22Rv1 (cell line): Measurements from ENCODE around the gene CLPSL1.
A peak's percentile ranks its signal among the peaks of the same experiment; 100 is the strongest.

Source experiments
- H3K27ac ChIP-seq: fragments of 450-650 bp; 2 replicates; pipeline ENCODE4 v1.5.1; 2017
- ZFX ChIP-seq: fragments of 450-650 bp; IDR thresholded peaks from 2 replicates; pipeline ENCODE4 v1.6.1; 2017; ENCODE audit warnings: antibody characterized with exemption, borderline replicate concordance
- TF ChIP-seq, protein P1 (sequence below): fragments of 450-650 bp; IDR thresholded peaks from 2 replicates; pipeline ENCODE4 v1.5.1; 2017; ENCODE audit warnings: mild to moderate bottlenecking

CLPSL1 gene

DNA sequence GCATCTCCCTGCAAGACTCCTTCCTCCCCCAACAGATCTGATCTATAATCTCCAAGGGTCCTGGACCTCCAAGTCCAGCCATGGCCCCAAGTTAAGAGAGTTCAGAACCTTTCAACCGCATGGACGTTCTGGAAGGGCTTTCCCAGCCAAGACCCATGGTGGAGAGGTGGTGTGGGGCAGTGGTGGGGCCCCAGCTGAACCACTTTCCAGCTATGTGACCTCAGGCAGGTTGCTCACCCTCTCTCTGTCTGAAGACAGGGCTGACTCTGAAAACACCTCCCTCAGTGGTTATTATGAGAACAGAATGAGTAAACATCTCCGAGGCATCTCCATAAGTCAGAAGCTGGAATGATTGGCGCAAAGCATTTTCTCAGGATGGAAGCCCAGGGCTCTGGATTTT, 15.4 kb downstream of the CLPSL1 start:
- TF ChIP-seq ZFX: no peak
- TF ChIP-seq, protein P1, sequence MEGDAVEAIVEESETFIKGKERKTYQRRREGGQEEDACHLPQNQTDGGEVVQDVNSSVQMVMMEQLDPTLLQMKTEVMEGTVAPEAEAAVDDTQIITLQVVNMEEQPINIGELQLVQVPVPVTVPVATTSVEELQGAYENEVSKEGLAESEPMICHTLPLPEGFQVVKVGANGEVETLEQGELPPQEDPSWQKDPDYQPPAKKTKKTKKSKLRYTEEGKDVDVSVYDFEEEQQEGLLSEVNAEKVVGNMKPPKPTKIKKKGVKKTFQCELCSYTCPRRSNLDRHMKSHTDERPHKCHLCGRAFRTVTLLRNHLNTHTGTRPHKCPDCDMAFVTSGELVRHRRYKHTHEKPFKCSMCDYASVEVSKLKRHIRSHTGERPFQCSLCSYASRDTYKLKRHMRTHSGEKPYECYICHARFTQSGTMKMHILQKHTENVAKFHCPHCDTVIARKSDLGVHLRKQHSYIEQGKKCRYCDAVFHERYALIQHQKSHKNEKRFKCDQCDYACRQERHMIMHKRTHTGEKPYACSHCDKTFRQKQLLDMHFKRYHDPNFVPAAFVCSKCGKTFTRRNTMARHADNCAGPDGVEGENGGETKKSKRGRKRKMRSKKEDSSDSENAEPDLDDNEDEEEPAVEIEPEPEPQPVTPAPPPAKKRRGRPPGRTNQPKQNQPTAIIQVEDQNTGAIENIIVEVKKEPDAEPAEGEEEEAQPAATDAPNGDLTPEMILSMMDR: no peak

DNA sequence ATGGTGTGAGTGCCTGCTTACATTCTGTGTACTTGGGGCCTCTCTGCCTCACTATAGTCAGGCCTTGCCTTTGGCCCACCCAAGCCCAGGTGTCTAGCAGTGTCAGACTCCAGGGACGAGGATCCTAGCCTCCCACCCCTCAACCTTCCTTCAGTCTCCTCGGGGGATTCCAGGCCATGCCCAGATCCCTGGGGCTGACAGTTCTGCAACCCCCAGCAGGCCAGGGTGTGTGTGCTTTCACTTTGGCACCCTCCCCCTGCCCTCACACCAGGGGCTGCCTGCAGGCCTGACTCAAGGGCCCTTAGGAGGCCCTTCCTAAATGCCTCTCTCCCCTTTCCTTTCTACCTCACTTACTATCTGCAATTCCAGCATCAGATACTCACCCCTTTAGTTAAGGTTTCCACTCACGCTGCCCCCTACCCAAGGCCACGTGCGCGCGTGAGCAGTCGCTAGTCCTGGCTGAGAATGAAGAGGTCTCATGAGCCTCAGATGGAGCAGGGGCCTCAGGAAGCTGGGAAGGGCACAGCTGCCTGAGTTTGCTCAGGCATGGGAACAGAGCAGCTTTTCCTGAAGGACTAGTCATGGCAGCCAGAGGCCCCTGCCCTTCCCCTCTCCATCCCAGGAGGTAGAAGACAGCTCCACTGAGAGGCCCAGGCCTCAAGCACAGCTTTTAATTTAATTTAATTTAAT, 17.2 kb downstream of the CLPSL1 start:
- H3K27ac ChIP-seq: no peak overlapping the region
- TF ChIP-seq, protein P1: no peak
- no peak for TF ChIP-seq ZFX

More for the DNA sequence above, 15.4 kb downstream of the CLPSL1 start:
- no peak overlapping the region for H3K27ac ChIP-seq

DNA sequence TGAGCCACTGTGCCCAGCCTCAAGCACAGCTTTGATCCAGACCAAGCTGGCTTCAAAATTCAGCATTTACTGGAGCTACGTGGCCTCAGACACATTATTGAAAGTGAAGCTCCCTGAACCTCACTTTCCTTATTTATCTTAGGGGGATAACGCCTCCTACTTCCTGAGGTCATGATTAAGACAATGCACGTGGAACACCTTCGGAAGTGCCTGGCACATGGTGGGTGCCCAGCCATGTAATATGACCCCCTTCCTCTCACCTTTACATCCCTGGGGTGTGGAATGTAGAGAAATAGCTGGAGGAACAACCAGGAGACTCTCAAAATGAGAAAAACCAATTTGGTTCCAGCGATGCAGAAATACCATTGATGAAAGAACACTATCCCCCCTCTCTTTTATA, 17.9 kb downstream of the CLPSL1 start:
- TF ChIP-seq ZFX: no peak
- TF ChIP-seq, protein P1: no peak
- no peak overlapping the region for H3K27ac ChIP-seq

DNA sequence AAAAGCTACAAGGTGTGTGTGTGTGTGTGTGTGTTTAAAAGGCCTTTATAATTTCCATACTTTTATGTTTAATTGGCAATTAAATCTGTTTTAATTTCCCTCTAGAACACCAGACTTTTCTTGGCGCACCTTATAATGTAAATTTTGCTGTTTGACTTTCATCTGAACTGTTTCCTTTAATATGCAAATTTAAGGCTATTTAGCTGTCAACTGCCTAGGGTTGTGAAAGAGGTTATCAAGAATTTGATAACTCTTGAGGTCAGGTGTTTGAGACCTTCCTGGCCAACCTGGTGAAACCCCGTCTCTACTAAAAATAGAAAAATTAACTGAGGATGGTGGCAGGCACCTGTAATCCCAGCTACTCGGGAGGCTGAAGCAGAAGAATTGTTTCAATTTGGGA, 20.3 kb downstream of the CLPSL1 start:
- TF ChIP-seq, protein P1: no peak
- no peak for TF ChIP-seq ZFX

DNA sequence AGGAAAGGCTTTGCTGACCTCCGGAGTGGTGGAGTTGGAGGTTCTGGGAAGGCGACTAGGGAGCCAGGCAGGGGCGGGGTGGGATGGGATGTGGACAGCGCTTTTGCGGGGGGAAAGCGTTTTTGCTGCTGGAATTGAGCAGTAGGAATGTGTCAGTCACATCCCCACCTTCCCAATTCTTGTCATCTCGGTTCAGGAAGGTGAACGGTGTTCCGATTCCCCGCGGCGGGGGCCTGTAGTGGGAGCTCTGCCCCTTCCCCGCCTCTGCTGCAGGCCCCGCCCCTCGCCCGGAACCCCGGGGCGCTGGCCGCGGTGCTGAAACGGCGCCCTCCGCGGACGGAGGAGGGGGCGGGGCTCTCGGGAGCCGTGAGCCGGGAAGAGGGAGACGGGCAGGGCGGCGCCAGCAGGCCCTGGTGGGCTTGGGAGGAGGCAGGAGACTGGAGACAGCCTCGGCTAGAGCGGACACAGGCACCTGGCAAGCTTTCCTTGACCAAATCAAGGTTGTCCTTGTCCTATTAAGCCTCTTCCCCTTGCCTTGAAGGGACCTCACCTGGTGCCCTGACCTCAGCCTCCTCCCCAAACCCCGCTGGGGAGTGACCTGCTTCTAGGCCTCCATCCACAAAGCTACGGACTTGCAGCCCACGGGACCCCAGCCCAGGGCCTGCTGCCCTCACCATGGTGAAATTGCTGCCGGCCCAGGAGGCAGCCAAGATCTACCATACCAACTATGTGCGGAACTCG, 24.3 kb downstream of the CLPSL1 start, which contains the start of gene LHFPL5:
Gene LHFPL5, plus strand, starts transcription at position 357 of the 741 bp plus-strand sequence. Its CDS starts 319 bp downstream, at position 676.
- H3K27ac ChIP-seq: no peak within 1 kb of the TSS
- TF ChIP-seq, protein P1: peak; percentile 6; the same call in 1 of the 2 replicates
- TF ChIP-seq ZFX: no peak

More for the DNA sequence above, 20.3 kb downstream of the CLPSL1 start:
- H3K27ac ChIP-seq: no peak overlapping the region

DNA sequence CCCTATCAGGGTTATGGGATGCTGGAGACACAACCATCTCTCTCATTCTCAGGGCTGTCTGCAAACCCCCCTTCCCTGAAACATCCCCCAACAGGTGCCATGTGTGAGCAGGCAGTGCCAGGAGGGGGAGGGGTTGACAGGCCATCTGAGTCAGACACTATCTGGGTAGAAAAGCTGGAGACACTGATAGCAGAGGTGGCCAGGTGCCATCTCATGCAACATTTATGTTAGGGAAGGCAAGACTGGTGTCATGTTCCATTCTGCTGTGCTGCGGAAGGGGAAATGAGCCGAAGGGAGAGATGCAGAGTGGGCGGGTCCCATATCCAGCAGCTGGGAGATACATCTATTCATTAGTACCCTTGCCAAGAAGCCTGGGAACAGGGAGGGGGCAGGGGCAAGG, 27.9 kb downstream of the CLPSL1 start:
- TF ChIP-seq, protein P1: no peak
- TF ChIP-seq ZFX: no peak
- H3K27ac ChIP-seq: no peak overlapping the region

DNA sequence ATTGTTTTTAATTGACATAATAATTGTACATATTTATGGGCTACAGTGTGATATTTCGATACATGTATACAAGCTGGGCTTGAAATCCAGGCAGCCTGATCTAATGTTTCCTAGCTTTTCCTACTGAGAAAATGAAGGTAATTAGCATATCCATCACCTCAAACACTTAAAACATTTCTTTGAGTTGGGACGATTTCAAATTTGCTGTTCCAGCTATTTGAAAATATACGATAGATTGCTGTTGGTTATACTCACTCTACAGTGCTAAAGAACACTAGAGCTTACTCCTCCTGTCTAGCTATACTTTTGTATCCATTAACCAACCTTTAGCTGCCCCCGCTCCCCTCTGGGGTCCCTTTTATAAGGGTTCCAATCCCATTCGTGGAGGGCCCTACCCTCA, 29.0 kb downstream of the CLPSL1 start:
- no peak for TF ChIP-seq ZFX
- TF ChIP-seq, protein P1: no peak
- H3K27ac ChIP-seq: no peak overlapping the region
